ENCODE measurements around the gene MMP19. TPM values are rescaled to one million over a fixed set of nuclear protein-coding genes. Genes with fewer than 3 reads are reported as not detected.

Gene MMP19
- total RNA-seq, 1 donor from 2014 or later, result 0.53 TPM

DNA sequence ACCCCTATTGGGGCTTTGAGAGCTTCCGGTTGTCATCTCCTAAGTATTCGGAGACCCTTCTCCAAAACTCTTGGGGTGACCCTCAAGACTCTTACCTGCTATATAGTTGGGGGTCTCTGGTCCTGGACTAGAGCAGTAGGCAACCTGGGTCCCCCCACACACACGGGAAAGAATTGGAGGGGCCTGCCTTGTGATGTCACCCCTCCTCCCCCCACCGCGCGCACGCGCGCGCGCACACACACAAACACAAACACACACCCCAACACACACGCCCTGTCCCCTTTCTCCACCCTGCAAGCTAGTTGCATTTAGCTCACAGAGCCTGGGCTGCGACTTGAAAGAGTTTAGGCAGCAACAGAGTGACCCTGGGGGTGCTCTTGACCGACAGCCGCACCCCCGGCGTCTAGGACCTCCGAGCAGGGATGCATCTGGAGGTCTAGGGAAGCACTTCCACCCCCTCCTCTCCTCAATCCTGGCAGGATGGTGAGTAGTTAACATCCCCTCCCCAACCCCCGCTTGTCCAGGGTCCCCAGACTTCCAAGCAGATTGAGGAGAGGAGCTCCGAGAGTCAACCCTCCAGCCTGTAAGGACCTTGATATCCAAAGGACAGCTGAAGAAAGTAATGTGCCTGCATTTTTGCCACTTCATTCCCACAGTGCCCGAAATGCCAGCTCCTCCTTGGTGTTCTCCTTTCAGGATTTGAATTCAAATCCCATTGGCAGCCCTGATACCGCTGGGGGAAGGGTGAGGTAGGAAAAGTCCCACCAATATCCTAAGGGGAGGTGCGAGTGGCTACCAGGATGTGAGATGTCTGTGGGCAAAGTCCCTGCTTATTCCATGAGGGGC lies 11.9 kb downstream of the MMP19 start:
- no peaks in the 10 kb centered on the region for H3K27me3 ChIP-seq (ENCODE audit: control insufficient read depth, insufficient read depth, low read length)
- DNase-seq (ENCODE audit: low read depth), result no peak
- FAIRE-seq, result no peak
- H3K4me3 ChIP-seq (ENCODE audit: low read depth, low read length), result peak overlapping the region; percentile 73
- TF ChIP-seq, protein P1, sequence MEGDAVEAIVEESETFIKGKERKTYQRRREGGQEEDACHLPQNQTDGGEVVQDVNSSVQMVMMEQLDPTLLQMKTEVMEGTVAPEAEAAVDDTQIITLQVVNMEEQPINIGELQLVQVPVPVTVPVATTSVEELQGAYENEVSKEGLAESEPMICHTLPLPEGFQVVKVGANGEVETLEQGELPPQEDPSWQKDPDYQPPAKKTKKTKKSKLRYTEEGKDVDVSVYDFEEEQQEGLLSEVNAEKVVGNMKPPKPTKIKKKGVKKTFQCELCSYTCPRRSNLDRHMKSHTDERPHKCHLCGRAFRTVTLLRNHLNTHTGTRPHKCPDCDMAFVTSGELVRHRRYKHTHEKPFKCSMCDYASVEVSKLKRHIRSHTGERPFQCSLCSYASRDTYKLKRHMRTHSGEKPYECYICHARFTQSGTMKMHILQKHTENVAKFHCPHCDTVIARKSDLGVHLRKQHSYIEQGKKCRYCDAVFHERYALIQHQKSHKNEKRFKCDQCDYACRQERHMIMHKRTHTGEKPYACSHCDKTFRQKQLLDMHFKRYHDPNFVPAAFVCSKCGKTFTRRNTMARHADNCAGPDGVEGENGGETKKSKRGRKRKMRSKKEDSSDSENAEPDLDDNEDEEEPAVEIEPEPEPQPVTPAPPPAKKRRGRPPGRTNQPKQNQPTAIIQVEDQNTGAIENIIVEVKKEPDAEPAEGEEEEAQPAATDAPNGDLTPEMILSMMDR (IDR thresholded peaks at IDR 0.05; ENCODE audit: insufficient read depth, low read length, severe bottlenecking), result no peak
- H3K36me3 ChIP-seq (ENCODE audit: control insufficient read depth, insufficient read depth, low read length), result peaks cover 1% of the 10 kb centered on the region

DNA sequence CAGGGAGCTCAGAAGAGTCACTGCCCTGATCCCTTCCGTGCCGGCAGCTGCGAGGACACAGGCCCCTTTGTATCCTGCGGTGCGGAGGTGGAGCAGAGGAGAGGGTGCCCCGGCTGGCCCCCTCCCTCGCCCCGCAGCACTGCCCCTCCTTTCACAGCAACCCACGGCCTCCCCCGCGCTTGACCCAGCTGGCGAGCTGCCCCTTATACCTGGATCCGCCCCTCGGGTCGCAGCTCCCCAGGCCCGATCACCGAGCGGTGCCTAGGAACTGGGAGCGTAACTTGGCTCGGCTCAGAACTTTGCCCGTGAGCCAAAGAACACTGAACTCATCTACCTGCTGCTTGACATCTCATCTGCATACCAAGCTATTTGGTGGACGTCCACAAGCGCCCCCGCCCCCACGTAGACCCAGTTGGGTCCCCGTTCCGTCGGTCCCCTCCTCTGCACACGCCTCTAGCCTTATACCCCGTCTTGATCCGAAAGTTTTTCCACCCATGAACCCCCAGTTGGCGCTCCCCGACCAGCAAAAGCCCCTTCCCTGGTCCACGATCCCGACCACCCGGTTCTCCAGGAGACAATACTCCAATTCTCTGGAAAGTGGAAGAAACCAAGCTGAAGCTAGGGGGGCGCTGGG lies 12.7 kb downstream of the MMP19 start:
- FAIRE-seq (no peak), DNase-seq (ENCODE audit: low read depth) (no peak)
- Histone ChIP-seq H3K27me3 (ENCODE audit: control insufficient read depth, insufficient read depth, low read length) (no peaks in the 10 kb centered on the region), H3K36me3 (ENCODE audit: control insufficient read depth, insufficient read depth, low read length) (peaks cover 1% of the 10 kb centered on the region), H3K4me3 (ENCODE audit: low read depth, low read length) (peak overlapping the region; percentile 73)
- TF ChIP-seq, protein P1 (IDR thresholded peaks at IDR 0.05; ENCODE audit: insufficient read depth, low read length, severe bottlenecking), result no peak

DNA sequence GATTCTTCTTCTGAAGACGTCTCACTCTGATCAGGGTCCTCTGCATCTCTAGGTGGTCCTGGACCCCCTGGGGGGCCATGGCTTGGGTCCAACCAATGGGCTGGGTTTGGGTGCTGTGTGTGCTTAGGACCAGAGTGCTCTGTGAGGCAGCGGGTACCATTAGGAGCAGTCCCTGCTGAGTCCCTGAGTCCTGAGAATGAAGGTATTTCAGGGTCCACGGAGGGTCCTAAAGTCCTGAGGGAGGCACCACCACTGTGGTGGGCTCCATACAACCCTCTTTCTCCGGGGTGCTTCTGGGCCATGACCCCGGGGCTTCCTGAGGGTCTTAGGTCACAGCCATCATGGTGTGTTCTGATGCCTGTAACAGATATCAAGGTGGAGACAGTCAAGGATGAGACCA lies 14.4 kb downstream of the MMP19 start:
- TF ChIP-seq, protein P1 (IDR thresholded peaks at IDR 0.05; ENCODE audit: insufficient read depth, low read length, severe bottlenecking), result no peak
- H3K36me3 ChIP-seq (ENCODE audit: control insufficient read depth, insufficient read depth, low read length), result peaks cover 1% of the 10 kb centered on the region
- FAIRE-seq, result no peak
- no peaks in the 10 kb centered on the region for H3K27me3 ChIP-seq (ENCODE audit: control insufficient read depth, insufficient read depth, low read length)
- no peak overlapping the region for H3K4me3 ChIP-seq (ENCODE audit: low read depth, low read length)
- no peak for DNase-seq (ENCODE audit: low read depth)

DNA sequence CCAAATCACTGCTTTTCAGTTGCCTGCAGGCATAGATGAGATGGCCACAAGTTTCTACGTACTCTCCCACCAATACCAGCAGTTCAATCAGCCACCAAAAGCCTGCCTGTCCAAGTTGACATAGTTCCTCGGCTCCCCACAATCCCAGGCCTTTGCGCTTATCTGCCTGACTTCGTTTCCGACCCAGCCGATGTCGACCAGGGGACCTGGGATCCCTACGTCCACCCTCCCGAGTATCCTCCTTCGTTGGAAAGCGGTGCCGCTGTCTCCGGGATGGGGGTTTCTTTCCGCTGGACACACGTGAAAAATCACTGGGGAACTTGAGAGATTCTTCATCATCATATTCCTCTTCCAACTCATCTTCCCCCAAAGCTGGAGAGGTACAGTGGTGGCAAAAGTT lies 14.9 kb downstream of the MMP19 start:
- H3K27me3 ChIP-seq (ENCODE audit: control insufficient read depth, insufficient read depth, low read length), result no peaks in the 10 kb centered on the region
- no peak overlapping the region for H3K4me3 ChIP-seq (ENCODE audit: low read depth, low read length)
- FAIRE-seq, result no peak
- H3K36me3 ChIP-seq (ENCODE audit: control insufficient read depth, insufficient read depth, low read length), result peaks cover 1% of the 10 kb centered on the region
- TF ChIP-seq, protein P1 (IDR thresholded peaks at IDR 0.05; ENCODE audit: insufficient read depth, low read length, severe bottlenecking), result no peak
- DNase-seq (ENCODE audit: low read depth), result no peak

DNA sequence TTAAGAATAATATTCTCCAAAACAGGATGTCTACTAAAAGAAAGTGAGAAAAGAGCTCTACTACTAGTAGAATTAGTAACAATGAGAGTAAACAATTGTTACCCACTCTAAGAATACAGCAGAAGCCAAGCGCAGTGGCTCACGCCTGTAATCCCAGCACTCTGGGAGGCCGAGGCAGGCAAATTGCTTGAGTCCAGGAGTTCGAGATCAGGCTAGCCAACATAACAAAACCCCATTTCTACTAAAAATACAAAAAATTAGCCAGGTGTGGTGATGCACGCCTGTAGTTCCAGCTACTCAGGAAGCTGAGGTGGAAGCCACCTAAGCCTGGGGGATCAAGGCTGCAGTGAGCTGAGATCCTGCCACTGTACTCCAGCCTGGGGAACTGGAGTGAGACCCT lies 18.0 kb downstream of the MMP19 start:
- Histone ChIP-seq H3K4me3 (ENCODE audit: low read depth, low read length) (no peak overlapping the region), H3K36me3 (ENCODE audit: control insufficient read depth, insufficient read depth, low read length) (peaks cover 16% of the 10 kb centered on the region), H3K27me3 (ENCODE audit: control insufficient read depth, insufficient read depth, low read length) (no peaks in the 10 kb centered on the region)
- FAIRE-seq (no peak), DNase-seq (ENCODE audit: low read depth) (no peak)
- TF ChIP-seq, protein P1 (IDR thresholded peaks at IDR 0.05; ENCODE audit: insufficient read depth, low read length, severe bottlenecking), result no peak
